OCI-LY7 (cell line): ENCODE results near the gene RRP36. TPM values are rescaled to one million over a fixed set of nuclear protein-coding genes. Genes with fewer than 3 reads are reported as not detected.

Experiments used
- BruUV-seq: library from RNA; stranded (reverse); fragments of 400-500 nt; replicated peaks from 2 replicates; lab custom pipeline; 2021; lab: Mats Ljungman, UMichigan
- CTCF ChIA-PET: fragments of 300-600 bp; sonication (Branson Sonifier 250); formaldehyde crosslinking; loops from one replicate; lab custom pipeline; 2022; ENCODE audit warnings: antibody characterized with exemption; ENCODE audit not compliant: unreplicated experiment; lab: Charles Lee
- POLR2A ChIA-PET: fragments of 300-600 bp; sonication (Branson Sonifier 250); formaldehyde crosslinking; loops from one replicate; lab custom pipeline; 2022; ENCODE audit warnings: antibody characterized with exemption; lab: Charles Lee
- DNase-seq: peaks from one replicate; pipeline ENCODE4 v3.0.0-alpha.2; 2015; ENCODE audit warnings: low spot score
- H2AFZ ChIP-seq: fragments of 200-600 bp; sonication (generic), shearing (Covaris generic); 2 replicates; pipeline ENCODE4 v1.6.1; 2014; ENCODE audit warnings: mild to moderate bottlenecking, antibody characterized with exemption, low read length, moderate library complexity
- H3K27ac ChIP-seq: fragments of 200-600 bp; sonication (generic); 2 replicates; pipeline ENCODE4 v1.5.1; 2014; ENCODE audit warnings: mixed run types, low read depth, mild to moderate bottlenecking, moderate library complexity, low read length, inconsistent platforms; ENCODE audit not compliant: poor library complexity, severe bottlenecking
- H3K36me3 ChIP-seq: fragments of 200-600 bp; sonication (generic); 2 replicates; pipeline ENCODE4 v1.6.1; 2014; ENCODE audit warnings: mild to moderate bottlenecking, antibody characterized with exemption, low read length, moderate library complexity, mixed read lengths; ENCODE audit not compliant: insufficient read depth
- H3K4me1 ChIP-seq: fragments of 200-600 bp; sonication (generic); 2 replicates; pipeline ENCODE4 v1.5.1; 2014; ENCODE audit warnings: mild to moderate bottlenecking, low read length; ENCODE audit not compliant: insufficient read depth, poor library complexity, severe bottlenecking
- H3K4me2 ChIP-seq: fragments of 200-600 bp; sonication (generic); 2 replicates; pipeline ENCODE4 v1.6.1; 2014; ENCODE audit warnings: mild to moderate bottlenecking, low read length
- H3K4me3 ChIP-seq: fragments of 200-600 bp; sonication (generic); 2 replicates; pipeline ENCODE4 v1.5.1; 2014; ENCODE audit warnings: mild to moderate bottlenecking, low read depth, low read length; ENCODE audit not compliant: poor library complexity, severe bottlenecking
- H3K79me2 ChIP-seq: fragments of 200-600 bp; sonication (generic); 2 replicates; pipeline ENCODE4 v1.6.1; 2016; ENCODE audit warnings: low read depth, mild to moderate bottlenecking, low read length, moderate library complexity, mixed read lengths; ENCODE audit not compliant: insufficient read depth
- H3K9me2 ChIP-seq: fragments of 200-600 bp; sonication (generic); 2 replicates; pipeline ENCODE4 v1.6.1; 2016; ENCODE audit warnings: mild to moderate bottlenecking, low read length, mixed read lengths; ENCODE audit not compliant: insufficient read depth
- H3K9me3 ChIP-seq: fragments of 200-600 bp; sonication (generic); 2 replicates; pipeline ENCODE4 v1.6.1; 2014; ENCODE audit warnings: mild to moderate bottlenecking, mixed run types, low read length, mixed read lengths
- H4K20me1 ChIP-seq: fragments of 200-600 bp; sonication (generic); 2 replicates; pipeline ENCODE4 v1.6.1; 2014; ENCODE audit warnings: mild to moderate bottlenecking, antibody characterized with exemption, low read length, moderate library complexity, mixed read lengths; ENCODE audit not compliant: insufficient read depth
- CTCF ChIP-seq: fragments of 200-600 bp; sonication (generic); conservative IDR thresholded peaks from 2 replicates; pipeline ENCODE4 v1.5.1; 2014; ENCODE audit warnings: mild to moderate bottlenecking, antibody characterized with exemption, low read length, moderate library complexity, mixed read lengths
- EZH2phosphoT487 ChIP-seq: fragments of 200-600 bp; sonication (generic); IDR thresholded peaks from 2 replicates; pipeline ENCODE4 v1.6.1; 2018; ENCODE audit warnings: low read depth, borderline replicate concordance, mild to moderate bottlenecking, mixed run types, antibody characterized with exemption, low read length, moderate library complexity, mixed read lengths
- intact Hi-C: fragments of 100-400 bp; cut with micrococcal nuclease; formaldehyde crosslinking; loops from one replicate; pipeline ENCODE4 v1.10.0; 2022; ENCODE audit not compliant: unreplicated experiment
- total RNA-seq, 2 experiments: library from RNA; depleted of rRNA in 1 of 2; stranded (reverse); fragments of >200 nt in 1 of 2; shearing (Covaris generic) in 1 of 2; gene quantifications; 2 replicates each; pipeline ENCODE4 v1.2.3, GENCODE V29; 2014 to 2022

Gene RRP36
- total RNA-seq, 2 experiments from 2014 or later = 61.1 to 75.9 TPM

DNA sequence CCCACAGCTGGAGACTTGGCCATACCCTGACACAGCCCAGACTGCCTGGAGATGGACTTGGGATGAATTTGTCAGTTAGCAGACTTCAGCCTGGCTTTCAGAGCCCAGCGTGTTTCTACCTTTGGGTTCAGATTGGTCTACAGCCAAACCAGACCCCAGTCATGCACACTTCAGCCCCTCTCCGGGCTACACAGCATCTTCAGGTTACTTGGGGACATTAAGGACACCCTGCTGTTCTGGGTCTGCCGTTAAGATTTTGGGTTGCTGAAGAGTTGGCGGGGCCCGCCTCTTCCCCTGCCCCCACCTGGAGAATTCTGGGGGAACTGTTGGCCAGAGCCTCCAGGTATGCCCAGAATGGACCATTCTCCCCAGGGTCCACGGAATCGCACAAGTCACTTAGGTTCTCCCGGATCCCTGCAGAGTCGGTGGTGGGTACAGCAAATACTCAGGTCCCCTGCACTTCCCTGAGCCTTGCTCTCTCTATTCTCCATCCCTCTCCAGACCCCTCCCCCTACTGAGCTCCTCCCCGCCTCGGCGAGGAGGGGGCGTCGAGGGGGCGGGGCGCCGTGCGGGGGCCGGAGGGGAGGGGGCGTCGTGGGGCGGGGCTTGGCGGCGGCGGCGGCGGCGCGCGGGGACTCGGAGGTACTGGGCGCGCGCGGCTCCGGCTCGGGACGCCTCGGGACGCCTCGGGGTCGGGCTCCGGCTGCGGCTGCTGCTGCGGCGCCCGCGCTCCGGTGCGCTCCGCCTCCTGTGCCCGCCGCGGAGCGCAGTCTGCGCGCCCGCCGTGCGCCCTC, 54.4 kb downstream of the RRP36 start, which contains the start of gene PTK7:
PTK7 (plus strand) TSS at position 645 of the 794 bp plus-strand sequence. CDS start 175 bp downstream, outside the sequence.
- H3K4me2 ChIP-seq = peak within 1 kb of the TSS; percentile 94
- H2AFZ ChIP-seq = peak within 1 kb of the TSS; percentile 77
- H4K20me1 ChIP-seq = 0 out of 2 replicates have a peak, but pooled peaks cover 5% of the 10 kb centered on the region
- peaks cover 6% of the 10 kb centered on the region; the same call in 1 of the 2 replicates for H3K79me2 ChIP-seq
- no TSS peak for BruUV-seq
- TF ChIP-seq CTCF (no peak), EZH2phosphoT487 (no peak)
- no peaks in the 10 kb centered on the region for H3K36me3 ChIP-seq
- no peaks in the 10 kb centered on the region for H3K9me2 ChIP-seq
- peak within 1 kb of the TSS; percentile 98 for H3K4me3 ChIP-seq
- ChIA-PET CTCF (no interaction called here), POLR2A (interaction anchor here (1.8 kb wide), 1 partner anchor 17 kb away, joined by 6 read pairs; the partner anchor contains the start of genes KLC4 and MRPL2)
- no peaks in the 10 kb centered on the region for H3K9me3 ChIP-seq
- intact Hi-C loops = loop anchor here (10.0 kb wide), 1 partner anchor 429 kb away; no protein-coding TSS in a partner anchor
- H3K27ac ChIP-seq = peak within 1 kb of the TSS; percentile 24
- DNase-seq = peak; percentile 78
- H3K4me1 ChIP-seq = peaks cover 28% of the 10 kb centered on the region

DNA sequence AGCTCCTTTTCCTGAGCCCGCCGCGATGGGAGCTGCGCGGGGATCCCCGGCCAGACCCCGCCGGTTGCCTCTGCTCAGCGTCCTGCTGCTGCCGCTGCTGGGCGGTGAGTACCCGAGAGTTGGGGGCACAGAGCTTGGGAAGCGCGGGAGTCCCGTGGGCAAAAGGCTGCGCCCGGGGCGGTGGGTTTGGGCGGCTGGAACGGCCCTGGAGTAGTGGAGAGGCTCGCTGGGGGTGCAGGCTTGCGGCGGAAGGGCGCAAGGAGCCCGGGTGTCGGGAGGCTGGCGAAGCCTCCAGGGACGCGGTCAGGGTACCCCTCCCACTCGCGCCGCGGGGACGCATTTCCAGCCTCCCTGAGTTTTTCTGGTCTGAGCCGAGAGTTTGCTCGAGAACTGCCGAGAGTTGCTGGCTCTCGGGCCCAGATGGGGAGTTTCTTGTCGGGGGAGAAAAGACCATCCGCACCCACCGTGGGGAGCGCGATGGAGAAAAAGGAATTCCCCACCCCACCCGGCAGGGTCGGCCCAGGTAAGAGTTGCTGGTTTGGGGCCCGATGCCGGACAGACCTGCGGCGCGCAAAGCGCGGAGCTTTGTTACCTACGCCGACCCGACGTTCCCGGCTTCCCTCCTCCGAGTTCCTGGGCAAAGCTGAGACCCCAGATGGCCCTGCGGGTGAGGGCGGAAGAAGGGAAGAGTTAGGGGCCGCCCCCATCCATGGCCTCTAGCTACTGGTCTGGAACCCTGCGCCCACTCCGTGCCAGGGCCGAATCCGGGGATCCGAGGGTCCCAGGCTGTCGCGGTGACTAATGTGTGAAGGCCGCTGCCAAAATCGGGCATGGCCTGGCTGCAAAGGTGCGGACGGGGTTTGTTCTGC, 55.3 kb downstream of the RRP36 start:
- intact Hi-C loops = loop anchor here (10.0 kb wide), 1 partner anchor 428 kb away; no protein-coding TSS in a partner anchor
- Histone ChIP-seq H3K9me3 (no peaks in the 10 kb centered on the region), H3K4me3 (peak overlapping the region; percentile 98), H3K79me2 (peaks cover 6% of the 10 kb centered on the region; the same call in 1 of the 2 replicates), H3K4me2 (peak overlapping the region; percentile 94), H3K27ac (peak overlapping the region; percentile 24), H3K9me2 (no peaks in the 10 kb centered on the region), H2AFZ (peak overlapping the region; percentile 57), H3K4me1 (peaks cover 28% of the 10 kb centered on the region), H4K20me1 (0 out of 2 replicates have a peak, but pooled peaks cover 5% of the 10 kb centered on the region), H3K36me3 (no peaks in the 10 kb centered on the region)
- POLR2A ChIA-PET = interaction anchor here (1.8 kb wide), 1 partner anchor 18 kb away, joined by 6 read pairs; the partner anchor contains the start of genes KLC4 and MRPL2
- peak; percentile 49 for DNase-seq
- TF ChIP-seq CTCF = 0 out of 2 replicates have a peak, but pooled peaks have one; percentile 10
- TF ChIP-seq EZH2phosphoT487 = no peak
- CTCF ChIA-PET = no interaction called here
- BruUV-seq = no TSS peak
